Activated naive CD4-positive, alpha-beta T cell (primary cell): Measurements from ENCODE around the gene NDFIP2.
"Not testable (repeated sequence)": the region's sequence is repeated elsewhere in the genome, so short reads cannot be mapped to it uniquely, and the experiment has no call there.

Experiments
- DNase-seq, 4 experiments: peaks; one replicate each; lab custom pipeline; 2025; lab: John Stamatoyannopoulos, UW

Gene NDFIP2

GRCh38 chr13:79593121-79593520 lies 112.2 kb downstream of the NDFIP2 start:
- DNase-seq = no peak

DNA sequence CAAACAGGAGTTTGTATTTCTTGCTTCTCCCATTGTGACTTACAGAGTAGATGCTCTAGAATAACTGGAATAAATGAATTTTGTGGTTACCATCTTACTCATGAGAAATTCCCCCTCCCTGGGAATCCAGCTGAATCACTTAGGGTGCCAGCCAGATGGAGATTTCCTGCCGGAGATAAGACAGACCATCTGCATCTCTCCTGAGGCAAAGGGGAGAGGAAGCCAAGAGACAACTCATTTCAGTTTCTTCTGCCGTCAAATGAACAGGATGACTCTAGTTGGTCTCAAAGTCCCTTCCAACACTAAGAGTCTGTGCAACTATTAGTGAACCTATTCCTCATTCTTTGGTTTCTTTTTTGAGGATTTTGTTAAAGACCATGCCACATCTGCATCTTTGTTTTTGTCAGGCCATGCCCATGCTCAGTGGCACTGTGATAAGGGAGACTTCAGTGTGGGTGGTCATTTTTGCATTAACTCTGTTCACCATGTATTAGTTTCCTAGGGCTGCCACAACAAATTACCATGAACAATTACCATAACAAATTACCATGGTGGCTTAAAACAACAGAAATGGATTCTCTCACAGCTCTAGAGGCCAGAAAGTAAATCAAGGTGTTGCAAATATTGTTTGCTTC lies 112.8 kb downstream of the NDFIP2 start:
- DNase-seq = no peak

- not testable (repeated sequence) for DNase-seq
Observed at GRCh38 chr13:79600146-79600545, 119.2 kb downstream of the NDFIP2 start.

DNA sequence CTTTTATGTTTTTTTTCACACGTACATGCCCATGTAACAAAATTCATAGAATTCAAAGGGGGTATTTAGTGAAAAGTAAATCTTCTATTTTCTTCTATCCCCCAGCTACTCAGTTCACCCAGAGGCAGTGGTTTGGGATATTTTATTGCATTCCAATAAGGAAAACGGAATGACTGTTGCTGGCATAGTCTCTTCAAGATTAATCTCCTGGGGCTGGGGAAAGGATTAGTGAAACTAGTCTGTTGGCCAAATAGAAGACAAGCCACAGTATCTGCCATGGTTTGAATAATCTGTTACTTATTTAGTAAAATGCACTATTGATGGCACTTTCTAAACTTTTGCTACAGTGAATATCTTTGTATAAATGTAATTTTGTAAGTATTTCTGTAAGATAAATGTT lies 122.0 kb downstream of the NDFIP2 start:
- no peak for DNase-seq

DNA sequence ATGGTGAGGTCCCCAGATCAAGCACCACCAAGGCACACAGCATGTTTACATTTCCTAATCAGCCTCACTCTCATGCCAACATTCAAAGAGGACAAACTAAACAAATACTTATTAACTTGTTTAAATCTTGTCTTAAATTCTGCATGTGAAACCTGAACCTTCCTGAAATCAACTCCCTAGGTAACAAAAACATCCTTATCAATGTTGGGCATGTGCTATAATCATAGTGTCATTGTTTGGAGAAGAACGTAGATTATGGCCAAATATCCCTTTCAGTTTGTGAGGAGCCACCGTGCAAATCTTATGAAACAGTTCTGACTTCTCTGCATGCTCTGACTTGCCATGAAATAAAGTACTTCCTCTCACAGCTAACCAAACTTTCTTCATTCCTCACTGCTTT lies 123.8 kb downstream of the NDFIP2 start:
- DNase-seq = no peak
